PC-9 (cell line): Measurements from ENCODE around the gene LASP1.

Experiments used
- EZH2 ChIP-seq: fragments of 200-600 bp; sonication (generic); IDR thresholded peaks from 2 replicates; pipeline ENCODE4 v1.8.0; 2017; ENCODE audit warnings: antibody characterized with exemption, low read depth
- TF ChIP-seq, protein P1 (sequence below): fragments of 200-600 bp; sonication (generic); conservative IDR thresholded peaks from 2 replicates; pipeline ENCODE4 v1.6.1; 2017; ENCODE audit warnings: mixed run types, antibody characterized with exemption, mild to moderate bottlenecking, moderate library complexity

DNA sequence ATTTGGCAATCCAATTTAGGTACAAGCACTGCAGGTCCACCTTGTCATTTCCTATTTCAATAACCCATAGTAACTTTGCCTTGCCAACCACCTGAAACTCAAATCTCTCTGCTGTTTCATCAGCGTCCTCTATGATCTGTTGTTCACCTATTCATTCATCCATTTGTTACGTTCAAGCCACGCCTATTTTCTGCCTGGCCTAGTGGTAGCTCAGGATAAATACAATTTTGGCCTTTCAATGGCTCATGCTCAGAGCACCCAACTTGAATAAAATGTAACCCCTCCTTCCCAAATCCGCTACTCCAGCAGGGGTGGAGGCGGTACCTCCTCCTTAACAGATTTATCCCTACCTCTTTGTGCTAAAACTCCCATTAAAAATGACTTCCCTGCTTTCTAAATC, 100.9 kb downstream of the LASP1 start:
- TF ChIP-seq, protein P1, sequence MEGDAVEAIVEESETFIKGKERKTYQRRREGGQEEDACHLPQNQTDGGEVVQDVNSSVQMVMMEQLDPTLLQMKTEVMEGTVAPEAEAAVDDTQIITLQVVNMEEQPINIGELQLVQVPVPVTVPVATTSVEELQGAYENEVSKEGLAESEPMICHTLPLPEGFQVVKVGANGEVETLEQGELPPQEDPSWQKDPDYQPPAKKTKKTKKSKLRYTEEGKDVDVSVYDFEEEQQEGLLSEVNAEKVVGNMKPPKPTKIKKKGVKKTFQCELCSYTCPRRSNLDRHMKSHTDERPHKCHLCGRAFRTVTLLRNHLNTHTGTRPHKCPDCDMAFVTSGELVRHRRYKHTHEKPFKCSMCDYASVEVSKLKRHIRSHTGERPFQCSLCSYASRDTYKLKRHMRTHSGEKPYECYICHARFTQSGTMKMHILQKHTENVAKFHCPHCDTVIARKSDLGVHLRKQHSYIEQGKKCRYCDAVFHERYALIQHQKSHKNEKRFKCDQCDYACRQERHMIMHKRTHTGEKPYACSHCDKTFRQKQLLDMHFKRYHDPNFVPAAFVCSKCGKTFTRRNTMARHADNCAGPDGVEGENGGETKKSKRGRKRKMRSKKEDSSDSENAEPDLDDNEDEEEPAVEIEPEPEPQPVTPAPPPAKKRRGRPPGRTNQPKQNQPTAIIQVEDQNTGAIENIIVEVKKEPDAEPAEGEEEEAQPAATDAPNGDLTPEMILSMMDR, result no peak
- no peak for TF ChIP-seq EZH2
